NCI-H1105 (cell line): ENCODE results near the gene PHACTR1.
A peak's percentile ranks its signal among the peaks of the same experiment; 100 is the strongest.

Experiments
- DNase-seq: peaks from one replicate; lab custom pipeline; 2025; lab: John Stamatoyannopoulos, UW

PHACTR1 gene

DNA sequence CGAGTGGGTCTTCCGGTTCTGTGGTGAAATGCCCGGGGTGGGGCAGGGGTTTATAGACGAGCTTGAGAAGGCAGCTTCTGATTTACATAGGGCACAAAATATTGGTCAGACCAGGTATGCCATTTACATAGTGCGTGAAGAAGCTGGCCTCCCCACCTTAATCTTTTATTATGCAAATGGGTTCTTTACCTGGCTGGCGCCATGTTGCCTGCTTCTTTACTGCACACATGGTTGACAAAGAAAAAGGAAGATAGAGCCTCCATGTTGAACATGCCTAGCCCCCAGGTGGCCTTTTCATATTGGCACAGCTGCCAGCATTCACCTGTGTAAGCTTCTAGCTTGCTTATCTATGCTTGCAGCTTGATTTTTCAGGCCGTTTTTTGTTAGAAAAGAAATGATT, 276.2 kb downstream of the PHACTR1 start:
- no peak for DNase-seq

DNA sequence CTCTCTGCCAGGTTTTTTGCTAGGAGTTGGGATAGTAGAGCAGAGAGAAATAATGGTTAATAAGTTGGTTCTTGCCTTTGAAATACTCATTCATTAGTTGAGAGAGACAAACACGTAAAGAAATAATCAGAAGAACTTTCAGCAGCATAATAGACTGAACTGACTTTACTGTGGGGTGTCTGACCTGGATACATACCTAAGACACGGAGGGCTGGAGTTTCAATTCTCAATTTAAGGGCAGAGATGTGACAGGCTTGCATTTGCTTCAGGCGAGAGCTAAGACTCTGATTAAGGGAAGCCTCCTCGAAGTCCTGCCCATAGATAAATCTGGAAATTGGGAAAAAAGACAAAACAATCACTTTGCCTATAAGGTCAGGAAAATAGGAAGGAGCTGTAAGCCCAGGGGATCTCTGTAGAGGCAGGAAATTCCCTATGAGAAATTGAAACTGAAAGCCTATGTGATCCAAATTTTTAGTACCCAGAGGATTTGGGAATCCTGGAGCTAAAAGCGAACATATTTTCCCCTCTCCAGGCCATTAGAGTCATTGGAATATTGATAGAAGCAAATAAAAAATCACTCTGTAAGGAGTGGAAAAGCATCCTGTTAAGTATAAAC, 276.8 kb downstream of the PHACTR1 start:
- no peak for DNase-seq

DNA sequence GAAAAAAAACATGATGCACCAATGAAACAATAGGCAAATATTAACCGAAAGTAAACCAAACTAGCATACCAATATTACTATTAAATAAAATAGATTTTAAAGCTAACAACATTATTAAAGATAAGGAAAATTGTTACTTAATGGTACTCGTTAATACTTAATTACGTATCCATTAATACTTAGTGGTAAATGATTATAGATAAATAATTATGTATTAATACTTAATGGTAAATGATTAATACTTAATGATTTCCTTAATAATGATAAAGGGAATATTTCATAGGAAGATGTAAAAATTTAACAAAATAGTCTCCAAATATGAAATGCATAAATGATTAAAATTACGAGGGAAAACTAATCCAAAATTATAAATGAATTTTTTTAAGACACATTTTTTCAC, 278.9 kb downstream of the PHACTR1 start:
- no peak for DNase-seq

DNA sequence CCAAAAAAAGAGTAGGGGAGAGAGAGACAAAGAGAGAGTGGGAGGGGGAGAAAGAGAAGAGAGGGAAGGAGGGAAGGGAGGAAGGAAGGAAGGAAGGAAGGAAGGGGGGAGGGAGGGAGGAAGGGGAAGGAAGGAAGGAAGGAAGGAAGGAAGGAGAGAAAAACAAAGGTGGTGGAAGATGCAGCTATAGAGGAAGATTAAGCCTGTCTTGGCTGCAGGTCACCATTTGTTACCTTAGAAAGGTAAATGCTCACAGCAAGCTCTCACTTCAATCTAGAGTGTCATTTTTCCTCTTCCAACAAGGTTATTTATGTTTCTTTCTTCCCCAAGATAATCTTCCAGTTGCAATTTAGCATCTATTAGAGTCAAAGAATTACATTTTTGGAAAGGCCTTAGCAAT, 284.0 kb downstream of the PHACTR1 start:
- DNase-seq, result no peak

DNA sequence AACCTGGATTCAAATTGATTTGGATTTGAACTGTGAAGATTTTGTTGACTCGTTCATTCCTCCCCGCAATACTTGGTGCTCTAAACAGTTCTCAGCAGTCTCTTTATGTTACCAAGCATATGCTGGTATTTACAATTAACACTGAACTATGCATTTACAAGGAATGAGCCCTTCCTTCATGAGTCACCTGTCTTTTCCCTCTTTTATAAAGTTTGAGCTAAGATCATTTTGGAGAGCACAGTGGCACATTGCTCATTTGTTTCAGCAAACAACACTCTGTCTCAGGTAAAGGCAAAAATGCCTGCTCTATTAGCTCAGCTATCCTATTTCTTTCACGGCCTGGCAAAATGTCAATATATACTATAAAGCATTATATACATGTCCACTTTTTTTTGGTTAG, 285.4 kb downstream of the PHACTR1 start:
- no peak for DNase-seq

DNA sequence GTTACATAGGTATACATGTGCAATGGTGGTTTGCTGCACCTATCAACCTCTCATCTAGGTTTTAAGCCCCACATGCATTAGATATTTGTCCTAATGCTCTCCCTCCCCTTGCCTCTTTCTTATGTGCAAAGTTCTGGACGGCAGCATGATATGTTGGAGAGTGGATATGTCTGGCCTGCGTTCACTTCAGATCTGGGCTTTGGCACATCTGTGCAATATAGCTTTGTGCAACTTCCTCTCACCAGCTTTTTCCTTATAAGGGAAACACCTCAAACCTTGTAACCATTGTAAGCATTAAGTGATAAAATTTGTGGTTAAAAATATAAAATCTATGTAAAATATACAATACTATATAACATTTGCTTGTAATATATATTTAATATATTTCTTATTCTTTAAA, 288.0 kb downstream of the PHACTR1 start:
- DNase-seq, result no peak

DNA sequence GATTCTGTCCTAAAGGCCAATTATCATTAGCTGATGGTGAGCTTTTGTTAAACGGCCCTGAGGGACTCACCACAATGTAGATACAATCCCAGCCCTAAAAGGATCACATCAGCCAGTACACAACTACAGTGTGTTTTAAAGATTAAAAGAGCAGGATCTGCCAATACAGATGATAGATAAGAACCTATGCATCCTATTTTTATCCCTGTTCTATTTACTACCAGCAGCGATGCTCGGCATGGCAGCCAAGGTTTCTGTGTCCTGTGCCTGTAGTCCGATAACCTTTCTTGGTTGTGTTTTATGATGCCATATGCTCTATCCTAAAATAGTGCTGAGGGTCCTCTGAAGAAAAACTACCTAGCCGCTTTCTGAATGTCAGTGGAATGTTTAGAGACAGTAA, 289.4 kb downstream of the PHACTR1 start:
- DNase-seq, result no peak

DNA sequence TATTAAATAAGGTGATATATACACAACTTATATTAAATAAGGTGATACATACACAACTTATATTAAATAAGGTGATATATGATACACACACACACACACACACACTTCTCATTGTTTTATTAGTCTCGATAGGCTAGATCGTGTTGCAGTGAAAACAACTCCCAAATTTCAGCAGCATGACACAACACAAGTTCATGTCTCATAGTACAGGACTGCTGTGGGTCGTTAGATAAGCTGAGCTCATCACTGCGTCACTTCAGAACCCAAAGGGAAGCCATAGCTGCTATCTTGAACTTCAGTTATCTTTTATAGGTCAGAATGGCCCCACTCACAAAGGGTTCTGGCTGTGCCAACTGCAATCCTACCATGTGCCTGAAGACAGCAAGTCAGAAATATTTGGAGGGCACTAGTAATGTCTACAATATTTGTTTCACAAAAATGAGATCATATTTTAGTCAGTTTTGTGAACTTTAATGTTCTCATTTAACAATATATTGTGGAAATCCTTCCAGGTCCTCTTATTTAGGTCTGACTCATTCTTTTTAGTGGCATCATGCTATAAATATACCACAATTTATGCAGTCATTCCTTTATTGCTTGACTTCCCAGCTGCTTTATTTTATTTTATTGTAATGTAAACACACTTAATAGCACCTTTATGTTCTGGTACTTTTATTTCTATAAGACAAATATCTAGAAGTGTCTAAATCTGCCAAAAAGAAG, 290.2 kb downstream of the PHACTR1 start:
- DNase-seq, result no peak

DNA sequence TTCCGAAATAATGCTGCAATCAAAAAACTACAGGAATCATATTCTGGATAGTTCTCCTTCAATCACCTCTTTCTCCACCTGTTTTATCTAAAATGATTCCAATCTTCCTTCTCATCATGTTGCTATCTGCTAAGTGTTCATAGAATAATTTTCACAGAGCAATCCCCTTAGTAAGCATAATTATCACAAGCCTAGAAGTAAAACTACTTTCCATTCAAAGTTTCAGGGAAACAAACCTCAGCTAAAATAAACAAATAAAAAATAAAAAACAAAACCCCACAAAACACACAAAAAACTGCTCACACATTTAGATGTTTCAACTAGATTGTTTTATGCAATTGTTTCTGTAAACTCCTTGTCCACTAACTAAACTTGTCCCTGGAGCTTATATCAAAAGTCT, 291.2 kb downstream of the PHACTR1 start:
- no peak for DNase-seq

DNA sequence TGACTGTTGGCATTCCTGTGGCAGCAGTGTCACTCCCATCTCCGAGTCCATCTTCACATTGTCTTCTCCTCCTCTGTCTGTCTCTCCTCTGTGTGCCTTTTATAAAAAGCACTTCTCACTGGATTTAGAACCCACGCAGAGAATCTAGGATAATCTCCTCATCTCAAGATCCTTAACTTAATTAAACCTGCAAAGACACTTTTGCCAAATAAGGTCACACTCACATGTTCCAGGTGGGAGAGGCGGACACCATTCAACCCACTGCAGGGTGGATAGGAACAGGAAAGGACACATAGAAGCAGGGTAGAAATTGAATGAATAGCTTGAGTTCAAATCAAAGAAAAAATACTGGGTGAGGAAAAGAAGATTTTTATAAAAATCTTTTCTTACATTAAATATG, 292.5 kb downstream of the PHACTR1 start:
- no peak for DNase-seq

DNA sequence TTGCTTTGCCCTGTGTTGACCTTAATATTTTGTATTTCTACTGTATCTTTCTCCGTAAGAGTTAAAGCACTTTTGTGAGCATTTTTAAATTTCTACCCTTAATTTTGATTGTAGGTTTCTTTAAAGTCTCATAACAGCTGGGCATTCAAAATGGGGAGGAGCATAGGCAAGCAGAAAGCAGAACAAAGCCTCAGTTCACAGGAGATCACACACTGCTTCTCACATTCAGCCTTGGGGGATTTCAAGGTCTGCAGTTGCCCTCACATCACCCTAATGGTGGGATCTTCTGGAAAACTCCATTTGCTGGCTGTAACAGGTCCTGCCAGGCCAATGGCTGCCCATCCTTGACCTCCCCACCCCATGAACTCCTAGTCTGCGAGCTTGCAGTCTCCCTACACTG, 292.9 kb downstream of the PHACTR1 start:
- no peak for DNase-seq

DNA sequence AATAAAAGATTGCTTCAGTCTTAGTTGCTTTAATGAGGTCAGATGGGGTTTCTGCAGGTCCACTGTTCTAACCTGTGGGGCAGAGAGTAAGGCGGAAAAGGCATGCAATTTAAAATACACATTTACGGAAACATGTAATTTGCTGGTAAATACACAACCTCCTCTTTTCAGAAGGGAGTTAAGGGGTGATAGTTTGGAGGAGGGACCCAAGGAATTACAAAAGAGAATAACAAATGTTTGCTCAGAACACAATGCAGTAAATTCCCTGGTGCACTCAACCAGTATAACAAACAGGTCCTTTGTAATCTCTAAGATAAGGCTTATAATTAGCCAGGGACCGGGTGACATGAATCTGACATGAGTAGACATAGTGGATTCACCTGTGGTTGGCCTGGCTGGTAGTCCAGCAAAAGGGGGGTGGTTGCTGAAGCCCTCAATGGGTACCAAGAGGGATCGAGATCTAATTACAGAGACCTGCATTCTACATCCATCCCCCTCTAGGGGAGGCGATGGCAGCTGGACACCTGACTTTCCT, 295.1 kb downstream of the PHACTR1 start:
- no peak for DNase-seq

DNA sequence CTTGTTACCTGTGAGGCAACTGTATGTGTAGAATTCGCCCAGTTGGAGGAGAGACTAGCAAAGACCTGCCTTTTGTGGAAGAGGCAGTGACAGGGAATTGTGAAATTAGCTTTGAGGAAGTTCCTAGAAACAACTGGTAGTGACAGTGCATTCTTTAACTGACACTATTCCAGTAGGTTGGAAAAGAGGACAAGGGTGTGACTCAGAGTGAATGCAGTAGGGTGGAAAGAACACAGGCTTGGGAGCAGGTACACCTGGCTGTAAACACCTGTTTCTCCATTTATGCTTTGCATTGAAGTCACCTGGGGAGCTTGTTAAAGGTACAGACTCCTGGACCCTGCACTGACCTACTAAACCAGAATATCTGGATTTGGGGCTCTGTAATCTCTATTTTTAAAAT, 295.7 kb downstream of the PHACTR1 start:
- no peak for DNase-seq

DNA sequence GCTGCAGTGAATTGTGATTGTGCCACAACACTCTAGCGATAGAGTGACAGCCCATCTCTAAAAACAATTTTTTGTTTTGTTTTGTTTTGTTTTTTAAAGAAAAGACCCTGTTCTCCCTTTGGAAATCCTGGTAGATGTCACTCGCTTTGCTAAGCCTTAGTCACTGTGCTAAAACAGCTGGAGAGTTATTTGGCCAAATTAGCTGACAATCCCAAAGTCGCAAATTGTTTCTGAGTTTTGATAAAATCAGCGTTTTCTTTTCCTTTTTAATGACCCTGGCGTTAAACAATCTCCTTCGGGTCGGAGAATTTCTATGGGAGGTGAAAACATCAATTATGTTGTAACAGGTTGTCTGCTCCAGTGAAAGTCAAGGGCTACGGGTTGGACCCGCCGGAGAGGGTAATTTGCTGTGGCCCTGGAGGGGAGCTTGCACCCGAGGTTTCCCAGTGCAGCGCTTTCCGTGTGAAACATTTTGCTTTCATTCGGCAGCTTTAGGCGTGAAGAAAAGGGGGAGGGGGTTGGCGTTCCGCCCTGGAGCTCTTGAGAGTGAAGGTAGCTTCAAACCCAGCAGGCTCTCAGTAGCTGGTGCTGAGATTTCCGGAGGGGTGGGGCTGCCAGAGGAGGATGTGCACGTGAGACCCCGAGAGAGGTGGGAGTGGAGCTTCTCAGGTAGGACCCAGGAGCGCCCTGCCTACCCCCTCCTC, 296.6 kb downstream of the PHACTR1 start:
- DNase-seq, result peak; percentile 42

DNA sequence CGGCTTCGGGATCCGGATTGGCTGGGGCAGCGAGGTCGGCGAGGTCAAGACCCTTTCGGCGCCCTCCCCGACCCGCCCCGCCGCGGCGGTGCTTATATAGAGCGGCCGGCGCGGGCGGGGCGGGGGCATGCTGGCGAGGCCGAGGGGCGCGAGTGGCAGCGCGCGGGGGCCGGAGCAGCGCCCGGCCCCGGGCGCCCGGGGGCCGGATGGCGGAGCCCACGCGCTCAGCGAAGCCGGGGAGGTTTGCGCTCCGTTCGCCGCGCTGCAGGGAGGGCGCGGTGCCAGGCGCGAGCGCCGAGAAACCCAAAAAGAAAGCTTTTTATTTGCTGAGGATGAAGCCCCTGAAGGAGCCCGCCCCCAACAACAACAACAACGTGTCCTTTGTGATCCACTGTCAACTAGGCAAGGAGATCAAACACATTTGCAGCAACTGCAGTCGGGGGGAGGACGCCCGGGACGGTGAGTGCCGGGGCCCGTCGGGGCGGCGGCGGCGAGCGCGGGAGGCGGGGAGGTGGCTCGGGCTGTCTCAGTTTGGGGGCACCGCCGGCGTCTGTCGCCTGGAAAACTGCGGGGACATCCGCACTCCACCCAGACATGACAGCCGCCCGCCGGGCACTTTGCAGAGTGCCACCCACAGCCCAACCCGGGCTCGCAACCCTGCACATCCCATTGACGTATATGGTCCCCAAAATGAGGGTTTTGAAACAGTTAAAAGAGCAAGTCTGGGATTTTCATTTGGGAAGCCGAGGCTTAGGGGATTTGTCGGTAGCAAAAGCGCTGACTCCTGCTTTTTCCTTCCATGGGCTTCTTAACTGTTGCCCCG, 297.3 kb downstream of the PHACTR1 start:
- DNase-seq, result no peak

DNA sequence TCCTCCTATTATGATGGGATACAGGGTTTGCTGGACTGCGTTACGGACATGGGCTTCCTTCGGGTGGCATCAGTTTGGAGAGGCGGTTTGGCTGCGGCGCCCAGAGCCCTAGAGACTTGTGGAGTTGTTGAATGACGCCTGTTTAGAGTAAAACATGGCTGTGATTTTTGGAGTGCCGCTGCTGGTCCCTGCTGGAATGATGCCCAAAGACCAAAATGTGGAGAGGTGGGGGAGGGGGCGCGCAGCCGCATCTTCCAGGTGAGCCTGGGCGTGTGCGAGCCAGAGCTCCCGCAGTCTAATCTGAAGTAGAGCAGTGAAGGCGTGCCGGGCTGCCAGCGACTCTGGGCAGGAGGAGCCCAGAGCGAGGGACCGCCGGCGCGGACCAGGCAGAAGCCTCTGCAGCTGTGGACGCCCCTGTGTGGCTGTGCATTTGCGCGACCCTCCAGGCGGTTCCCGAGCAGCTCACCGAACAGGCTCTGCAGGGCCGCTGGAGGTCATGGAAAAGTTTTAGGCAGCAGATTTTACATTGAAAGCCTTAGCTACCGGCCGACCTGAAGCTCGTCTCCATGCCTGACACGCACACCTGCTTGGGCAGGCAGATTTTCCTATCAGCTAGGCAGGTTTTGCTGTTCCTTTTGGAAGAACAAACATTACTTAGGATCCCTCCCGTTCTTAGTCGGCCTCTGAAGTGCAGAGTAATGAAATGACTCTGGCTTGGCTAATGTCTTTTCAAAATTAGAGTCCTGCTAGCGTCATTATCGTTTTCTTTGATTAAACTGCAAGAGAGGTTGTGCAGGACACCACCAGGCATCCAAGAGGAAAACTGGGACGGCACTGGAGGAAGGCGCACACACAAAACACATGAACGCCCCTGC, 298.2 kb downstream of the PHACTR1 start:
- DNase-seq, result peak; percentile 71

DNA sequence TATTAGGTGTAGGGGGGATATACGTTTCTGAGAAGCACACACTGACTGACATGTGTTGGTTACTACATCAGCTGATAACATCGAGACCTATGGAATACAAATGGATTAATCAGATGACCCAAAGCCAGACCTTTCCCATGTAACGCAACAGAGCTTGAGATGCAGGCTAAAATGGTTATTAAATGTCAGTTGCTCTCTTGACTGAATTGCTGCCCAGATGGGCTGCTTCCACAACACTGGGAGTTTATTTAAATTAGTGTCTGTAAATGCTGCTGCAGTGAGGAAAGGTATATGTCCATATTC, 298.8 kb downstream of the PHACTR1 start:
- no peak for DNase-seq

DNA sequence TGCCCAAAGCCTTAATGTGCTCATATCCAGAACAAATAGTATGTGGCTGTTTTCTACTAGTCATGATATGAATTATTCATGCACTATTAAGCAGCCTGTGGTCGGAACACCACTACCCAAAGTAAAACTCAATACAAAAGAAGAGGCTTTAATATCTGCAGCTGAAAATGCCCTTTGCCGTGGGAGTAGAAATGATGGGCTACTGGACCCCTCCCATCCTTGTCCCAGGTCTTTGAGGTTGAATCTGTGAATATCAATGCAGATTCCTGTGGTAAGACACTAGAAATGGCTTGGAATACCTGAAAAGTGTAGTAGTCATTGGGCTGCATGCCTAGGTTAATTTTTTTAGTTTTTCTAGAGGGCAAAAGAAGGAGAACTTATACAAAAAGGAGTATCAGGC, 308.0 kb downstream of the PHACTR1 start:
- no peak for DNase-seq

DNA sequence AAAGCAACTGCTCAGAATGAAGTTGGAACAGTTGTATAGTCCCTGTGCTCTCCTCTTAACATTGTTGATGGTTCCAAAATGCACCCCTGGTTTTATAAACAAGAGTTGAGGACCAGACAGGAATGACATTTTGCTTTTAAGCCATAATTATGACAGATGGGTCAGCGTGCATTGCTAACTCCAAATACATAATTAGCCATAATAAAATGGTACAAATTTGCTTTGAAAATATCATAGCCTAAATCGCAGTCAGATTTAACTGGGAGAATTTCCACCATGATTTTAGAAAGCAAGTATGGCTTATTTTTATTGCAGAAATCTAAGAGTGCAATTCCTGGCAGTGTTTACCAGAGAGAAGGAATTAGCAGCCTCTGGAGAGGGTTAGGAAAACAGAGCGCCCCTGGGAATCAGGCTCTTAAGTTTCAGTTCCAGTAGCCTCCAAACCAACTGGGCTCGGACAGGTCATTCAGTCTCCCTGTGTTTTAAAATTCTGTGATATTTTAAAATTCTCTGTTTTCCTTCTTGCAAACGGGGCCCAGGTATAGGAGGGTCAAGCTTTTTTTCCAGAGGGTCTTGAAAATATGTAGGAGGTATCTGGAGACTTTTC, 309.4 kb downstream of the PHACTR1 start:
- DNase-seq, result no peak

DNA sequence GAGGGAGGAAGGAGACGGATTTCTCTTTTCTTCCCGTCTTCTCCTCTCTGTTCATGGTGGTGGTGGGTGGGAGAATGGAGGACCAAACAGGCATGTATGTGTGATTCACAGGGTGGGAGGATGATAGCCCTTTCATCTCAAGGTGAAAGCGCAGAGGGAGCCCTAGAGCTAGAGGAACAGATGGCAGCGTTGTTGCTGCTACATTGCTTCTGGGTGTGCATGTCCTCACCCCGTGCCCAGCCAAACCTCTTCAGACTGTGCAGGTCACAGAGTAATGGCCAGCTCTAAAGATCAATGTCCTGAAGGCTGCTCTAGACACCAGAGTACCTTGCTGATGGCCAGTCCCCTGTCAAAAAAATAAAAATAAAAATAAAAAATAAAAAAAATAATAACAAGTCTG, 310.0 kb downstream of the PHACTR1 start:
- DNase-seq, result no peak

DNA sequence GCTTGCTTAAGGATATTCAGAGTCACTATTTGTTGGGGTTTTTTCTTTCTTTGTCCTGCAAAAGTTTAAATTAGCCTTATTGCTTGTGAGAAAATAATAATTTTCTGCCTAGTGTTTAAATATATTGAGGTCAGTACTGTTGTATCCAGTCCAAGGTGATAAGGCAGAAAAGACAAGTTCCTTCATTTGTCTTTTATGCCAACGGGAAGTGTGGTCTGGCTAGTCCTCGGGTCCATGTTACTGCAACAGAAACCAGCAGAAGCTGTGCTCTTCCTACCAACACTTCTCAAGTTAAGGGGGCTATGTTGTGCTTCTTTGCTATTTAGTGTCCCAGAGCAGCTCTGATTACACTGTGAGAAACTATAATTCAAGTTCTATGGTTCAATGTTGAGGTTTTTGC, 310.6 kb downstream of the PHACTR1 start:
- no peak for DNase-seq
